ENCODE measurements around the gene CCDC106.

CCDC106 gene

DNA sequence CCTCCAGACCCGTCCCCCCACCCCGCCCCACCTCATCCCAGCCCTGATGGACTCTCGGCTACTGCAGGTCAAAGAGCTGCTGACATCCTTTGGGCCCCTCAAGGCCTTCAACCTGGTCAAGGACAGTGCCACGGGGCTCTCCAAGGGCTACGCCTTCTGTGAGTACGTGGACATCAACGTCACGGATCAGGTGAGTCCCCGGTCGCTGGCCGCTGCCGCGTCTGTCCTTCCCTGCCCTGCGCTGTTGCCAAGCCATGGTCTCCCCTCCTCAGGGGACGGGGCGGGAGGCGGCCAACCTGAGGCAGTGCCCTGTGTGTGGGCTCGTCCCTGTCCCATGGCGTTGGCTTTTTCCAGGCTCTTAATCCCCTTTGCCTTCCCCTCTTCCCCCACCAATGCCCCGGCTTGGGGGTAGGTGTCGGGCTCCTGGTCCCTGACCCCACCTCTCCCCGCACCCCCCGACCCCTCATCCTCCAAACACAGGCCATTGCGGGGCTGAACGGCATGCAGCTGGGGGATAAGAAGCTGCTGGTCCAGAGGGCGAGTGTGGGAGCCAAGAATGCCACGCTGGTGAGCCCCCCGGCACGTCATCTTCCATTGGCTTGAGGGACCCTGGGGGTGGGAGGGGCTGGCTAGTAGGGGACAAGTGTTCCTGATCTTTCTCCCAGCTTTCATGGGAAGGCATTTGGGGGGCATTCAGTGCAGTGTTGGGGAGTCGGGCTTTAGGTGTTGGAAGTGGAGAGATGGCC lies 20.8 kb downstream of the CCDC106 start:
- no peak overlapping the region for H3K4me3 ChIP-seq (ENCODE audit: low read depth, low read length)
- TF ChIP-seq, protein P1, sequence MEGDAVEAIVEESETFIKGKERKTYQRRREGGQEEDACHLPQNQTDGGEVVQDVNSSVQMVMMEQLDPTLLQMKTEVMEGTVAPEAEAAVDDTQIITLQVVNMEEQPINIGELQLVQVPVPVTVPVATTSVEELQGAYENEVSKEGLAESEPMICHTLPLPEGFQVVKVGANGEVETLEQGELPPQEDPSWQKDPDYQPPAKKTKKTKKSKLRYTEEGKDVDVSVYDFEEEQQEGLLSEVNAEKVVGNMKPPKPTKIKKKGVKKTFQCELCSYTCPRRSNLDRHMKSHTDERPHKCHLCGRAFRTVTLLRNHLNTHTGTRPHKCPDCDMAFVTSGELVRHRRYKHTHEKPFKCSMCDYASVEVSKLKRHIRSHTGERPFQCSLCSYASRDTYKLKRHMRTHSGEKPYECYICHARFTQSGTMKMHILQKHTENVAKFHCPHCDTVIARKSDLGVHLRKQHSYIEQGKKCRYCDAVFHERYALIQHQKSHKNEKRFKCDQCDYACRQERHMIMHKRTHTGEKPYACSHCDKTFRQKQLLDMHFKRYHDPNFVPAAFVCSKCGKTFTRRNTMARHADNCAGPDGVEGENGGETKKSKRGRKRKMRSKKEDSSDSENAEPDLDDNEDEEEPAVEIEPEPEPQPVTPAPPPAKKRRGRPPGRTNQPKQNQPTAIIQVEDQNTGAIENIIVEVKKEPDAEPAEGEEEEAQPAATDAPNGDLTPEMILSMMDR (IDR thresholded peaks at IDR 0.05): no peak
- no peak overlapping the region for H3K4me2 ChIP-seq (ENCODE audit: low read length)
- no peak overlapping the region for H3K27ac ChIP-seq
- no peaks in the 10 kb centered on the region for H3K27me3 ChIP-seq (ENCODE audit: control insufficient read depth, insufficient read depth, low read length)
- H3K9me3 ChIP-seq (ENCODE audit: control insufficient read depth, low read length): no peaks in the 10 kb centered on the region
- H3K79me2 ChIP-seq: peaks cover 57% of the 10 kb centered on the region
- H3K4me1 ChIP-seq: peaks cover 5% of the 10 kb centered on the region
- no peaks in the 10 kb centered on the region for H3K36me3 ChIP-seq (ENCODE audit: control insufficient read depth, insufficient read depth, low read length)
- H3K9ac ChIP-seq: no peak overlapping the region
- no peak overlapping the region for H2AFZ ChIP-seq

DNA sequence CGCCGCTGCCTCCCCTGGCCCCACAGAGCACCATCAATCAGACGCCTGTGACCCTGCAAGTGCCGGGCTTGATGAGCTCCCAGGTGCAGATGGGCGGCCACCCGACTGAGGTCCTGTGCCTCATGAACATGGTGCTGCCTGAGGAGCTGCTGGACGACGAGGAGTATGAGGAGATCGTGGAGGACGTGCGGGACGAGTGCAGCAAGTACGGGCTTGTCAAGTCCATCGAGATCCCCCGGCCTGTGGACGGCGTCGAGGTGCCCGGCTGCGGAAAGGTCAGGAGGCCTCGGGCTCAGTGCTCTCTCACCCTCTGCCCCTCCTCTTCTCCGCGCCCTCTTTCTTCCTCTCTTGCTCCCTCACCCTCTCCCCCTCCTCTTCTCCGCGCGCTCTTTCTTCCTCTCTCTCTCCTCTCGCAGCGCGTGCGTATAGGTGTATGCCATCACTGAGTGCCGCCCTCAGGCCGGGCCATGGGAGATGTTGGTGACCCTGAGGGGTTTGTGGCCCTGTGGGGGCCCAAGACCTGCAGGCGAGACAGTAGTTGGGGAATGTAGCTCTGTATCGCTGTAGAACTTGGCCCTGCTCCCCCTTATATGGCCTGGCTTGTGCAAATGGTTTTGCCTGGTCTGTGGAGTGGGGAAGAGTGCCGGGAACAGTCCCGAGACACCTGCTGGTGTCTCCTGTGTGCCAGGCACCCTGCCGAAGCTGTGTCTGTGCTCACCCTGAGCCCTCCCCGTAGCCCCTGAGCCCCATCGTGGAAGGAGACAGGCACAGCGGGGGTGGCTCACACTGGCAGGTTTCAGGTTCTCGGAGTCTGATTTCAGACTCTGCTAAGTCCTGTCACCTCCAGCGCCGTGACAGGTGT lies 21.6 kb downstream of the CCDC106 start:
- Histone ChIP-seq H3K27me3 (ENCODE audit: control insufficient read depth, insufficient read depth, low read length) (no peaks in the 10 kb centered on the region), H2AFZ (no peak overlapping the region), H3K4me3 (ENCODE audit: low read depth, low read length) (no peak overlapping the region), H3K9me3 (ENCODE audit: control insufficient read depth, low read length) (no peaks in the 10 kb centered on the region), H3K4me1 (peaks cover 8% of the 10 kb centered on the region), H3K79me2 (peaks cover 49% of the 10 kb centered on the region), H3K9ac (no peak overlapping the region), H3K27ac (no peak overlapping the region), H3K36me3 (ENCODE audit: control insufficient read depth, insufficient read depth, low read length) (no peaks in the 10 kb centered on the region), H3K4me2 (ENCODE audit: low read length) (no peak overlapping the region)
- TF ChIP-seq, protein P1 (IDR thresholded peaks at IDR 0.05): no peak

DNA sequence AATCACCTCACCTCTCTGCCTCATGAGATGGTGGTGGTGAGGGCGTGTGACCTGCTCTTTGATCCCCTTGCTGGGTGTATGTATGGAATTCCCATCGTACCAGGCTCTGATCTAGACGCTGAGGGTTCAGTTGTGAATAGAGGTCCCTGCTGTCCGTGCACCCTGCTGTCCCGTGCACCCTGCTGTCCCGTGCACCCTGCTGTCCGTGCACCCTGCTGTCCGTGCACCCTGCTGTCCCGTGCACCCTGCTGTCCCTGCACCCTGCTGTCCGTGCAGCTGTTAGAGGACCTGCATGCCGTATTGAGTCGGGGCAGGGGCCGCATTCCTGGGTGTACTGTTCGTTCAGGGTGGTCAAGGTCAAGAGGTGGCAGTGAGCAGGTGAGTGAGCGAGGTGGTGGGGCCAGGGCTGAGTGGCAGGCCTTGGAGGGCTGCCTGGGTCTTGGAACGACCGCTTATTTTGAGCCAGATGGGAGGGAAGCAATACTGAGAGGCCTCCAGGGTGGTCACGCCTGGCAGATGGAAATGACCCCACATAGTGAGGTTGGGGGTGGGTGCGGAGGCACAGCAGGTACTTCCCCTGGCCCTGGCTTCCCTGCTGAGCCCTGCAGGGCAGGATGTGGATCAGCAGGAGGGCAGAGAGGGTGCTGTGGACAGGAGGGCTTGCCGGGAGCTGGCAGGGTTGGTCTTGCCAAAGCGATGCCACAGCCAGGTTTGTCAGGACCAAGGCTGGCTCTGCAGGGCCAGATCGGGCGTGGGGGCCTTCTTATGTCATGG lies 22.5 kb downstream of the CCDC106 start:
- no peak overlapping the region for H3K4me3 ChIP-seq (ENCODE audit: low read depth, low read length)
- H3K27ac ChIP-seq: peak overlapping the region; percentile 39
- no peaks in the 10 kb centered on the region for H3K27me3 ChIP-seq (ENCODE audit: control insufficient read depth, insufficient read depth, low read length)
- H3K9me3 ChIP-seq (ENCODE audit: control insufficient read depth, low read length): no peaks in the 10 kb centered on the region
- no peaks in the 10 kb centered on the region for H3K36me3 ChIP-seq (ENCODE audit: control insufficient read depth, insufficient read depth, low read length)
- H3K9ac ChIP-seq: no peak overlapping the region
- H3K4me2 ChIP-seq (ENCODE audit: low read length): no peak overlapping the region
- TF ChIP-seq, protein P1 (IDR thresholded peaks at IDR 0.05): no peak
- H2AFZ ChIP-seq: no peak overlapping the region
- H3K4me1 ChIP-seq: peaks cover 8% of the 10 kb centered on the region
- H3K79me2 ChIP-seq: peaks cover 50% of the 10 kb centered on the region

DNA sequence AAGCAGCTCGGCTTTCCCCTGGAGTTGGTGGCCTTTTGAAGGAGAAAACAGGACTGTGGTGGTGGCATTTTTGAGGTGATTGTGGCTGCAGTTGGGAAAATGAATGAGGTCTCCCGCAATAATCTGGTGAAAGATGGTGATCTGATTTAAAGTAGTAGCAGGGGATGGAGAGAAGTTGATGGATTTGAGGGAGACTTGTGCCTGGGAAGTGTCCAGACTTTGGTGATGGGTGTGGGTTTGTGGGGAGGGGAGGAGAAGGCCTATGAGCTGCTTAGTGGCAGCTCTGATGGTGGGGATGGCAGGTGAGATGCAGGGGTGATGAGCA lies 23.0 kb downstream of the CCDC106 start:
- H3K27me3 ChIP-seq (ENCODE audit: control insufficient read depth, insufficient read depth, low read length): no peaks in the 10 kb centered on the region

More for the DNA sequence above, 23.0 kb downstream of the CCDC106 start:
- H3K27ac ChIP-seq: peak overlapping the region; percentile 39
- H3K36me3 ChIP-seq (ENCODE audit: control insufficient read depth, insufficient read depth, low read length): no peaks in the 10 kb centered on the region
- no peak overlapping the region for H3K4me3 ChIP-seq (ENCODE audit: low read depth, low read length)
- no peak overlapping the region for H3K9ac ChIP-seq
- H3K4me2 ChIP-seq (ENCODE audit: low read length): no peak overlapping the region
- H2AFZ ChIP-seq: no peak overlapping the region
- H3K9me3 ChIP-seq (ENCODE audit: control insufficient read depth, low read length): no peaks in the 10 kb centered on the region
- peaks cover 8% of the 10 kb centered on the region for H3K4me1 ChIP-seq
- peaks cover 50% of the 10 kb centered on the region for H3K79me2 ChIP-seq
- TF ChIP-seq, protein P1 (IDR thresholded peaks at IDR 0.05): no peak
